Measurements from ENCODE around the gene PGS1. TPM values are rescaled to one million over a fixed set of nuclear protein-coding genes. Genes with fewer than 3 reads are reported as not detected.

Gene PGS1
- total RNA-seq, 4 donors from 2014 or later = 23.9 to 51.7 (median 34.2) TPM

DNA sequence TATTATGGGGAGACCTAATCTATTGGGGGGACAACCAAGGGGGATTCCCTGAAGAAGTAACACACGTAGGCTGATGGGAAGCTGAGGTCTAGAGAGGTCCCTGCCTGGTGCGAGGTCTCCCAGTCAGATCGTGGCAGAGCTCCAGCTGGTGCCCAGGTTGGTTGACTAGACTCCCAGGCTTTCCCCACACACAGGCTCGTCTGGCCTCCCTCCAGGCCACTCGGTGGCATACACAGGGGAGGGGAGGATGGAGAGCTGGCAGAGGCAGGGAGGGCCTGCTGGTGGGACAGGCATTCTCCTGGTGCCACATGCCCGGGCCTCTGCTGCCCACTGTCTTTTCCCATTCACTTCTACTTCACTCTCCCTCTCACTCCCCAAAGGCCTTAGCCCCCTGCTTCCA, 10.1 kb upstream of the PGS1 start:
- DNase-seq (ENCODE audit: low spot score in 2 of 2) = no peak
- Histone ChIP-seq H3K27me3 (no peaks in the 10 kb centered on the region), H3K9me3 (no peaks in the 10 kb centered on the region), H3K4me1 (peaks cover 16% of the 10 kb centered on the region), H3K4me3 (no peak overlapping the region), H3K27ac (no peak overlapping the region), H3K36me3 (no peaks in the 10 kb centered on the region)
- no peak for TF ChIP-seq EP300 (IDR thresholded peaks at IDR 0.05)
- no peak for TF ChIP-seq POLR2AphosphoS5 (IDR thresholded peaks at IDR 0.05)
- TF ChIP-seq, protein P1, sequence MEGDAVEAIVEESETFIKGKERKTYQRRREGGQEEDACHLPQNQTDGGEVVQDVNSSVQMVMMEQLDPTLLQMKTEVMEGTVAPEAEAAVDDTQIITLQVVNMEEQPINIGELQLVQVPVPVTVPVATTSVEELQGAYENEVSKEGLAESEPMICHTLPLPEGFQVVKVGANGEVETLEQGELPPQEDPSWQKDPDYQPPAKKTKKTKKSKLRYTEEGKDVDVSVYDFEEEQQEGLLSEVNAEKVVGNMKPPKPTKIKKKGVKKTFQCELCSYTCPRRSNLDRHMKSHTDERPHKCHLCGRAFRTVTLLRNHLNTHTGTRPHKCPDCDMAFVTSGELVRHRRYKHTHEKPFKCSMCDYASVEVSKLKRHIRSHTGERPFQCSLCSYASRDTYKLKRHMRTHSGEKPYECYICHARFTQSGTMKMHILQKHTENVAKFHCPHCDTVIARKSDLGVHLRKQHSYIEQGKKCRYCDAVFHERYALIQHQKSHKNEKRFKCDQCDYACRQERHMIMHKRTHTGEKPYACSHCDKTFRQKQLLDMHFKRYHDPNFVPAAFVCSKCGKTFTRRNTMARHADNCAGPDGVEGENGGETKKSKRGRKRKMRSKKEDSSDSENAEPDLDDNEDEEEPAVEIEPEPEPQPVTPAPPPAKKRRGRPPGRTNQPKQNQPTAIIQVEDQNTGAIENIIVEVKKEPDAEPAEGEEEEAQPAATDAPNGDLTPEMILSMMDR (IDR thresholded peaks at IDR 0.05) = no peak
- TF ChIP-seq POLR2A (IDR thresholded peaks at IDR 0.05) = no peak
- 49% methylated on average over 5 of the region's 6 CpGs for WGBS

DNA sequence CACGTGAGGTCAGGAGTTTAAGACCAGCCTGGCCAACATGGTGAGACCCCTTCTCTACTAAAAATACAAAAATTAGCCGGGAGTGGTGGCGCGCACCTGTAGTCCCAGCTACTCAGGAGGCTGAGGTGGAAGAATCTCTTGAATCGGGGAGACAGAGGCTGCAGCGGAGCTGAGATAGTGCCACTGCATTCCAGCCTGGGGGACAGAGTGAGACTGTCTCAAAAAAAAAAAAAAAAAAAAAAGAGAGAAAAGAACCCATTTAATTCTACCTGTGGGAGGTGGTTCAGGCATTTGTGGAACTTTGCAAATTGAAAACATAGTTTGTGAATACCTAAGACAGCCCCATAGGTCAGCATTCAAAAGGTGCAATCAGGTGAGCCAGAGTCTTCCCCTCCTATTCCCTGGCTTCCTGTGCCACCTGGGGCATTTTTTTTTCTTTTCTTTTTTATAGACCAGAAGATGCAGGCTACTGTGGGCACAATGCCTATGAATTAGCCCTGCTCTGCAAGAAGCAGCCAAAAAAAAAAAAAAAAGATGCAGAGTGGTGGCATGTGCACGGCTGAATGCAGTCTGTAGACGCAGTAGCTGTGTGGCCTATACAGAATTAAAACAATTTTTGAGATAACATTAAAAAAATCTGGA, 9.5 kb upstream of the PGS1 start:
- TF ChIP-seq POLR2AphosphoS5 (IDR thresholded peaks at IDR 0.05) = no peak
- TF ChIP-seq, protein P1 (IDR thresholded peaks at IDR 0.05) = no peak
- H3K4me3 ChIP-seq = no peak overlapping the region
- no peak for DNase-seq (ENCODE audit: low spot score in 2 of 2)
- no peaks in the 10 kb centered on the region for H3K27me3 ChIP-seq
- peaks cover 19% of the 10 kb centered on the region for H3K4me1 ChIP-seq
- H3K36me3 ChIP-seq = no peaks in the 10 kb centered on the region
- H3K9me3 ChIP-seq = no peaks in the 10 kb centered on the region
- H3K27ac ChIP-seq = no peak overlapping the region
- WGBS = 93% methylated on average over 8 of the region's 8 CpGs

GRCh38 chr17:78369791-78370381, 8.6 kb upstream of the PGS1 start:
- Histone ChIP-seq H3K4me3 (no peak overlapping the region), H3K4me1 (peaks cover 27% of the 10 kb centered on the region), H3K9me3 (no peaks in the 10 kb centered on the region), H3K36me3 (no peaks in the 10 kb centered on the region), H3K27ac (no peak overlapping the region), H3K27me3 (no peaks in the 10 kb centered on the region)
- 56% methylated on average over 13 of the region's 13 CpGs for WGBS
- no peak for TF ChIP-seq POLR2A (IDR thresholded peaks at IDR 0.05)
- no peak for TF ChIP-seq EP300 (IDR thresholded peaks at IDR 0.05)
- TF ChIP-seq, protein P1 (IDR thresholded peaks at IDR 0.05) = no peak
- no peak for TF ChIP-seq POLR2AphosphoS5 (IDR thresholded peaks at IDR 0.05)
- no peak for DNase-seq (ENCODE audit: low spot score in 2 of 2)

GRCh38 chr17:78371056-78371455, 7.4 kb upstream of the PGS1 start:
- WGBS = 73% methylated on average over 7 of the region's 7 CpGs
- Histone ChIP-seq H3K27ac (no peak overlapping the region), H3K4me1 (peaks cover 29% of the 10 kb centered on the region), H3K36me3 (no peaks in the 10 kb centered on the region), H3K27me3 (no peaks in the 10 kb centered on the region), H3K4me3 (no peak overlapping the region), H3K9me3 (no peaks in the 10 kb centered on the region)
- DNase-seq (ENCODE audit: low spot score in 2 of 2) = no peak
- no peak for TF ChIP-seq POLR2A (IDR thresholded peaks at IDR 0.05)
- no peak for TF ChIP-seq EP300 (IDR thresholded peaks at IDR 0.05)
- no peak for TF ChIP-seq POLR2AphosphoS5 (IDR thresholded peaks at IDR 0.05)
- TF ChIP-seq, protein P1 (IDR thresholded peaks at IDR 0.05) = no peak

- Histone ChIP-seq H3K27ac (no peak overlapping the region), H3K27me3 (no peaks in the 10 kb centered on the region), H3K9me3 (no peaks in the 10 kb centered on the region), H3K4me3 (no peak overlapping the region), H3K4me1 (peaks cover 35% of the 10 kb centered on the region), H3K36me3 (no peaks in the 10 kb centered on the region)
- TF ChIP-seq EP300 (IDR thresholded peaks at IDR 0.05) = no peak
- no peak for DNase-seq (ENCODE audit: low spot score in 2 of 2)
- WGBS = 66% methylated on average over 5 of the region's 5 CpGs
Measured at GRCh38 chr17:78372841-78373240, 5.6 kb upstream of the PGS1 start.
